ENCODE results near the gene NAXD. TPM values are rescaled to one million over a fixed set of nuclear protein-coding genes. Genes with fewer than 3 reads are reported as not detected.

Gene NAXD
- total and polyA plus RNA-seq, 2 experiments from 2014 or later = 16.9 to 18.5 TPM

- H3K4me3 ChIP-seq = no peak overlapping the region
- no peaks in the 10 kb centered on the region; the same call in 1 of the 2 replicates for H3F3A ChIP-seq (replicated peaks; ENCODE audit: low read depth)
- 0 out of 2 replicates have a peak, but pooled peaks cover 6% of the 10 kb centered on the region for H4K20me1 ChIP-seq (replicated peaks; ENCODE audit: insufficient read depth)
- H3K4me2 ChIP-seq = no peak overlapping the region
- H3K4me1 ChIP-seq (ENCODE audit: insufficient read depth) = no peaks in the 10 kb centered on the region
- no peak overlapping the region for H2AFZ ChIP-seq
- H3K79me2 ChIP-seq (replicated peaks; ENCODE audit: insufficient read depth) = peaks cover 11% of the 10 kb centered on the region
- TF ChIP-seq, protein P1, sequence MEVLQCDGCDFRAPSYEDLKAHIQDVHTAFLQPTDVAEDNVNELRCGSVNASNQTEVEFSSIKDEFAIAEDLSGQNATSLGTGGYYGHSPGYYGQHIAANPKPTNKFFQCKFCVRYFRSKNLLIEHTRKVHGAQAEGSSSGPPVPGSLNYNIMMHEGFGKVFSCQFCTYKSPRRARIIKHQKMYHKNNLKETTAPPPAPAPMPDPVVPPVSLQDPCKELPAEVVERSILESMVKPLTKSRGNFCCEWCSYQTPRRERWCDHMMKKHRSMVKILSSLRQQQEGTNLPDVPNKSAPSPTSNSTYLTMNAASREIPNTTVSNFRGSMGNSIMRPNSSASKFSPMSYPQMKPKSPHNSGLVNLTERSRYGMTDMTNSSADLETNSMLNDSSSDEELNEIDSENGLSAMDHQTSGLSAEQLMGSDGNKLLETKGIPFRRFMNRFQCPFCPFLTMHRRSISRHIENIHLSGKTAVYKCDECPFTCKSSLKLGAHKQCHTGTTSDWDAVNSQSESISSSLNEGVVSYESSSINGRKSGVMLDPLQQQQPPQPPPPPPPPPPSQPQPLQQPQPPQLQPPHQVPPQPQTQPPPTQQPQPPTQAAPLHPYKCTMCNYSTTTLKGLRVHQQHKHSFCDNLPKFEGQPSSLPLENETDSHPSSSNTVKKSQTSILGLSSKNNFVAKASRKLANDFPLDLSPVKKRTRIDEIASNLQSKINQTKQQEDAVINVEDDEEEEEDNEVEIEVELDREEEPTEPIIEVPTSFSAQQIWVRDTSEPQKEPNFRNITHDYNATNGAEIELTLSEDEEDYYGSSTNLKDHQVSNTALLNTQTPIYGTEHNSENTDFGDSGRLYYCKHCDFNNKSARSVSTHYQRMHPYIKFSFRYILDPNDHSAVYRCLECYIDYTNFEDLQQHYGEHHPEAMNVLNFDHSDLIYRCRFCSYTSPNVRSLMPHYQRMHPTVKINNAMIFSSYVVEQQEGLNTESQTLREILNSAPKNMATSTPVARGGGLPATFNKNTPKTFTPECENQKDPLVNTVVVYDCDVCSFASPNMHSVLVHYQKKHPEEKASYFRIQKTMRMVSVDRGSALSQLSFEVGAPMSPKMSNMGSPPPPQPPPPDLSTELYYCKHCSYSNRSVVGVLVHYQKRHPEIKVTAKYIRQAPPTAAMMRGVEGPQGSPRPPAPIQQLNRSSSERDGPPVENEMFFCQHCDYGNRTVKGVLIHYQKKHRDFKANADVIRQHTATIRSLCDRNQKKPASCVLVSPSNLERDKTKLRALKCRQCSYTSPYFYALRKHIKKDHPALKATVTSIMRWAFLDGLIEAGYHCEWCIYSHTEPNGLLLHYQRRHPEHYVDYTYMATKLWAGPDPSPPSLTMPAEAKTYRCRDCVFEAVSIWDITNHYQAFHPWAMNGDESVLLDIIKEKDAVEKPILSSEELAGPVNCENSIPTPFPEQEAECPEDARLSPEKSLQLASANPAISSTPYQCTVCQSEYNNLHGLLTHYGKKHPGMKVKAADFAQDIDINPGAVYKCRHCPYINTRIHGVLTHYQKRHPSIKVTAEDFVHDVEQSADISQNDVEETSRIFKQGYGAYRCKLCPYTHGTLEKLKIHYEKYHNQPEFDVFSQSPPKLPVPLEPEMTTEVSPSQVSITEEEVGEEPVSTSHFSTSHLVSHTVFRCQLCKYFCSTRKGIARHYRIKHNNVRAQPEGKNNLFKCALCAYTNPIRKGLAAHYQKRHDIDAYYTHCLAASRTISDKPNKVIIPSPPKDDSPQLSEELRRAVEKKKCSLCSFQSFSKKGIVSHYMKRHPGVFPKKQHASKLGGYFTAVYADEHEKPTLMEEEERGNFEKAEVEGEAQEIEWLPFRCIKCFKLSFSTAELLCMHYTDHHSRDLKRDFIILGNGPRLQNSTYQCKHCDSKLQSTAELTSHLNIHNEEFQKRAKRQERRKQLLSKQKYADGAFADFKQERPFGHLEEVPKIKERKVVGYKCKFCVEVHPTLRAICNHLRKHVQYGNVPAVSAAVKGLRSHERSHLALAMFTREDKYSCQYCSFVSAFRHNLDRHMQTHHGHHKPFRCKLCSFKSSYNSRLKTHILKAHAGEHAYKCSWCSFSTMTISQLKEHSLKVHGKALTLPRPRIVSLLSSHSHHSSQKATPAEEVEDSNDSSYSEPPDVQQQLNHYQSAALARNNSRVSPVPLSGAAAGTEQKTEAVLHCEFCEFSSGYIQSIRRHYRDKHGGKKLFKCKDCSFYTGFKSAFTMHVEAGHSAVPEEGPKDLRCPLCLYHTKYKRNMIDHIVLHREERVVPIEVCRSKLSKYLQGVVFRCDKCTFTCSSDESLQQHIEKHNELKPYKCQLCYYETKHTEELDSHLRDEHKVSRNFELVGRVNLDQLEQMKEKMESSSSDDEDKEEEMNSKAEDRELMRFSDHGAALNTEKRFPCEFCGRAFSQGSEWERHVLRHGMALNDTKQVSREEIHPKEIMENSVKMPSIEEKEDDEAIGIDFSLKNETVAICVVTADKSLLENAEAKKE (CRISPR knock-in tag; IDR thresholded peaks at IDR 0.05) = no peak
- no peak overlapping the region for H3K27ac Mint-ChIP-seq
- no peak for ATAC-seq
- peaks cover 17% of the 10 kb centered on the region; the same call in 1 of the 2 replicates for H3K36me3 ChIP-seq (ENCODE audit: insufficient read depth)
- H3K27me3 ChIP-seq (ENCODE audit: insufficient read depth) = no peaks in the 10 kb centered on the region
- H3K4me3 Mint-ChIP-seq = no peak overlapping the region
- H3K36me3 Mint-ChIP-seq (ENCODE audit: low read depth) = peaks cover 74% of the 10 kb centered on the region
- H3K4me1 Mint-ChIP-seq = no peaks in the 10 kb centered on the region; the same call in 2 of the 3 replicates
- H3K27me3 Mint-ChIP-seq (ENCODE audit: insufficient read depth, low read depth, poor library complexity) = peaks cover 2% of the 10 kb centered on the region
- no peak overlapping the region for H3K27ac ChIP-seq (ENCODE audit: low read depth)
- no peaks in the 10 kb centered on the region; the same call in 2 of the 3 replicates for H3K9me3 Mint-ChIP-seq
- no peak for DNase-seq (ENCODE audit: low spot score)
- H3K9me2 ChIP-seq (ENCODE audit: insufficient read depth) = no peaks in the 10 kb centered on the region
These were observed 22.9 kb downstream of the NAXD start for GRCh38 chr13:110638257-110638656.

- H3F3A ChIP-seq (replicated peaks; ENCODE audit: low read depth) = peaks cover 4% of the 10 kb centered on the region; the same call in 1 of the 2 replicates
- Mint-ChIP-seq H3K9me3 (no peaks in the 10 kb centered on the region; the same call in 2 of the 3 replicates), H3K4me3 (no peak overlapping the region), H3K27me3 (ENCODE audit: insufficient read depth, low read depth, poor library complexity) (peaks cover 2% of the 10 kb centered on the region), H3K36me3 (ENCODE audit: low read depth) (peaks cover 74% of the 10 kb centered on the region), H3K27ac (no peak overlapping the region), H3K4me1 (no peaks in the 10 kb centered on the region; the same call in 2 of the 3 replicates)
- H3K4me2 ChIP-seq = no peak overlapping the region
- ATAC-seq (no peak), DNase-seq (ENCODE audit: low spot score) (no peak)
- peaks cover 8% of the 10 kb centered on the region for H4K20me1 ChIP-seq (replicated peaks; ENCODE audit: insufficient read depth)
- no peaks in the 10 kb centered on the region for H3K9me2 ChIP-seq (ENCODE audit: insufficient read depth)
- no peaks in the 10 kb centered on the region for H3K4me1 ChIP-seq (ENCODE audit: insufficient read depth)
- no peak overlapping the region for H3K4me3 ChIP-seq
- peaks cover 3% of the 10 kb centered on the region; the same call in 1 of the 2 replicates for H3K79me2 ChIP-seq (replicated peaks; ENCODE audit: insufficient read depth)
- H3K36me3 ChIP-seq (ENCODE audit: insufficient read depth) = peaks cover 17% of the 10 kb centered on the region; the same call in 1 of the 2 replicates
- H2AFZ ChIP-seq = no peak overlapping the region
- no peaks in the 10 kb centered on the region for H3K27me3 ChIP-seq (ENCODE audit: insufficient read depth)
- H3K27ac ChIP-seq (ENCODE audit: low read depth) = 0 out of 2 replicates have a peak overlapping the region, but pooled peaks have one; percentile 55
- TF ChIP-seq ZNF114 (CRISPR knock-in tag; IDR thresholded peaks at IDR 0.05) (no peak), POLR2AphosphoS5 (IDR thresholded peaks at IDR 0.05; ENCODE audit: low read depth) (no peak), NANOG (IDR thresholded peaks at IDR 0.05; ENCODE audit: borderline replicate concordance) (no peak), ZNF331 (CRISPR knock-in tag; IDR thresholded peaks at IDR 0.05; ENCODE audit: low read depth) (no peak), JUNB (IDR thresholded peaks at IDR 0.05; ENCODE audit: unreplicated experiment) (no peak), EZH2phosphoT487 (IDR thresholded peaks at IDR 0.05; ENCODE audit: unreplicated experiment) (no peak), ETS1 (IDR thresholded peaks at IDR 0.05) (no peak), STAT1 (IDR thresholded peaks at IDR 0.05; ENCODE audit: unreplicated experiment) (no peak)
These were observed 23.8 kb downstream of the NAXD start for GRCh38 chr13:110638814-110639806.

Measured in GM23338 (cell line).